C4-2B (cell line): Measurements from ENCODE around the gene TPPP.

Experiments used
- CTCF ChIP-seq: fragments of 450-650 bp; conservative IDR thresholded peaks from 2 replicates; pipeline ENCODE4 v1.5.1; 2017; ENCODE audit warnings: mild to moderate bottlenecking
- ZFX ChIP-seq: fragments of 450-650 bp; IDR thresholded peaks from 2 replicates; pipeline ENCODE4 v1.6.1; 2017

- TF ChIP-seq CTCF (no peak), ZFX (no peak)
Measured at GRCh38 chr5:684751-685216, 8.4 kb downstream of the TPPP start.
